SK-N-SH (cell line): ENCODE data around the gene PHAF1. TPM values are rescaled to one million over a fixed set of nuclear protein-coding genes. Genes with fewer than 3 reads are reported as not detected.
A peak's percentile ranks its signal among the peaks of the same experiment; 100 is the strongest.

Experiments
- CTCF ChIA-PET: fragments of 300-600, 350-600 bp; formaldehyde crosslinking; extraction: SDS; loops from one replicate; lab custom pipeline; 2021; lab: Yijun Ruan, JAX
- POLR2A ChIA-PET: fragments of 350-600 bp; sonication (Branson Sonifier 250); formaldehyde crosslinking; extraction: SDS; loops from one replicate; lab custom pipeline; 2020; ENCODE audit warnings: antibody characterized with exemption, inconsistent platforms; lab: Yijun Ruan, JAX
- DNase-seq: peaks from one replicate; pipeline ENCODE4 v3.0.0; 2012
- H2AFZ ChIP-seq: fragments of 200-600 bp; sonication (generic); 2 replicates; pipeline ENCODE4 v1.8.1; 2016; ENCODE audit warnings: antibody characterized with exemption, mild to moderate bottlenecking, low read depth
- H3F3A ChIP-seq: fragments of 200-600 bp; sonication (generic); replicated peaks from 2 replicates; pipeline ENCODE3; 2016; ENCODE audit warnings: antibody characterized with exemption, mild to moderate bottlenecking; ENCODE audit not compliant: insufficient read depth
- H3K27ac ChIP-seq, 2 experiments: fragments of 200-500 bp in 1 of 2; fragments of 200-600 bp in 1 of 2; sonication (Bioruptor generic) in 1 of 2; sonication (generic), shearing (Covaris generic) in 1 of 2; 2 replicates each; pipeline versions ENCODE4 v1.5.1 to v1.6.1; 2014 to 2016; ENCODE audit warnings: low read depth in 2 of 2, inconsistent platforms in 1 of 2, low read length in 1 of 2, mild to moderate bottlenecking in 1 of 2, mixed read lengths in 1 of 2
- H3K27me3 ChIP-seq: fragments of 200-600 bp; sonication (generic), shearing (Covaris generic); 2 replicates; pipeline ENCODE4 v1.6.1; 2016; ENCODE audit warnings: mixed run types; ENCODE audit not compliant: insufficient read depth
- H3K36me3 ChIP-seq, 2 experiments: fragments of 200-500 bp in 1 of 2; fragments of 200-600 bp in 1 of 2; sonication (Bioruptor generic) in 1 of 2; sonication (generic) in 1 of 2; replicated peaks in 1 of 2; 2 replicates each; pipeline versions ENCODE3 to v1.5.1; 2014 to 2016; ENCODE audit warnings: low read length in 1 of 2, mild to moderate bottlenecking in 1 of 2; ENCODE audit not compliant: insufficient read depth in 2 of 2, control insufficient read depth in 1 of 2
- H3K4me1 ChIP-seq, 2 experiments: fragments of 200-500 bp in 1 of 2; fragments of 200-600 bp in 1 of 2; sonication (Bioruptor generic) in 1 of 2; sonication (generic), shearing (Covaris generic) in 1 of 2; 2 replicates each; pipeline versions ENCODE4 v1.5.1 to v1.6.1; 2014 to 2016; ENCODE audit warnings: low read depth in 1 of 2, low read length in 1 of 2, mixed run types in 1 of 2; ENCODE audit not compliant: insufficient read depth in 2 of 2, control insufficient read depth in 1 of 2
- H3K4me2 ChIP-seq: fragments of 200-600 bp; sonication (generic), shearing (Covaris generic); 2 replicates; pipeline ENCODE4 v1.6.1; 2017; ENCODE audit warnings: mixed run types
- H3K4me3 ChIP-seq, 2 experiments: fragments of 200-500 bp in 1 of 2; fragments of 200-600 bp in 1 of 2; sonication (Bioruptor generic) in 1 of 2; sonication (generic), shearing (Covaris generic) in 1 of 2; 2 replicates each; pipeline versions ENCODE4 v1.5.1 to v1.8.1; 2014 to 2016; ENCODE audit warnings: low read depth in 2 of 2, inconsistent platforms in 1 of 2, low read length in 1 of 2, mild to moderate bottlenecking in 1 of 2, mixed read lengths in 1 of 2, moderate library complexity in 1 of 2
- H3K79me2 ChIP-seq: fragments of 200-600 bp; sonication (generic); 2 replicates; pipeline ENCODE4 v1.8.1; 2017; ENCODE audit warnings: mild to moderate bottlenecking; ENCODE audit not compliant: insufficient read depth
- H3K9ac ChIP-seq: fragments of 200-600 bp; sonication (generic); 2 replicates; pipeline ENCODE4 v1.6.1; 2017; ENCODE audit warnings: mixed run types
- H3K9me2 ChIP-seq: fragments of 200-600 bp; sonication (generic); 2 replicates; pipeline ENCODE4 v1.6.1; 2017; ENCODE audit warnings: mixed run types
- H3K9me3 ChIP-seq: fragments of 200-600 bp; sonication (generic); 2 replicates; pipeline ENCODE4 v1.6.1; 2017; ENCODE audit warnings: mixed run types, mild to moderate bottlenecking, moderate library complexity
- H4K20me1 ChIP-seq: fragments of 200-600 bp; sonication (generic); 2 replicates; pipeline ENCODE4 v1.6.1; 2017; ENCODE audit warnings: mild to moderate bottlenecking, mixed run types; ENCODE audit not compliant: insufficient read depth
- CHD2 ChIP-seq: fragments of 150-350 bp; IDR thresholded peaks from 2 replicates; pipeline ENCODE4 v1.6.1; 2018; ENCODE audit warnings: low read length; ENCODE audit not compliant: partially characterized antibody
- ELF1 ChIP-seq: IDR thresholded peaks from 2 replicates; pipeline ENCODE4 v1.4.0; 2012
- EP300 ChIP-seq, 2 experiments: IDR thresholded peaks; 2 replicates each; pipeline versions ENCODE4 v1.4.0 to v1.6.1; 2012; ENCODE audit warnings: borderline replicate concordance in 1 of 2, low read depth in 1 of 2, low read length in 1 of 2
- EZH2phosphoT487 ChIP-seq: fragments of 200-600 bp; sonication (generic); IDR thresholded peaks from 2 replicates; pipeline ENCODE4 v1.6.1; 2017; ENCODE audit warnings: low read depth, mixed run types, mild to moderate bottlenecking, antibody characterized with exemption, moderate library complexity, borderline replicate concordance
- GATA2 ChIP-seq: sonication (generic); formaldehyde crosslinking; IDR thresholded peaks from 2 replicates; pipeline ENCODE4 v1.5.0; 2020; ENCODE audit warnings: mild to moderate bottlenecking, missing genetic modification reagents
- JUND ChIP-seq: IDR thresholded peaks from 2 replicates; pipeline ENCODE4 v1.4.0; 2012
- MXI1 ChIP-seq: IDR thresholded peaks from 2 replicates; pipeline ENCODE4 v1.6.1; 2012; ENCODE audit warnings: mild to moderate bottlenecking, low read depth, low read length, improper control_type of control experiment
- NRF1 ChIP-seq: IDR thresholded peaks from 2 replicates; pipeline ENCODE4 v1.6.1; 2012; ENCODE audit warnings: low read depth, mild to moderate bottlenecking, low read length
- RXRA ChIP-seq: IDR thresholded peaks from 2 replicates; pipeline ENCODE4 v1.4.0; 2012; ENCODE audit warnings: low read depth, mild to moderate bottlenecking, borderline replicate concordance
- SMC3 ChIP-seq: IDR thresholded peaks from 2 replicates; pipeline ENCODE4 v1.6.1; 2012; ENCODE audit warnings: low read depth, low read length, improper control_type of control experiment
- TAF1 ChIP-seq: IDR thresholded peaks from 2 replicates; pipeline ENCODE4 v1.6.1; 2012; ENCODE audit warnings: low read depth, mild to moderate bottlenecking, low read length, moderate library complexity, borderline replicate concordance
- TEAD4 ChIP-seq: IDR thresholded peaks from 2 replicates; pipeline ENCODE4 v1.4.0; 2012; ENCODE audit warnings: mild to moderate bottlenecking, borderline replicate concordance; ENCODE audit not compliant: insufficient read depth
- YY1 ChIP-seq: IDR thresholded peaks from 2 replicates; pipeline ENCODE4 v1.4.0; 2012; ENCODE audit warnings: low read depth, mild to moderate bottlenecking
- WGBS: methylation state at CpG from one replicate; pipeline ENCODE4 v1.1.6; 2017; ENCODE audit warnings: low lambda C conversion rate; 5-methylcytosine and 5-hydroxymethylcytosine counted together
- polyA plus RNA-seq, 3 experiments: library from polyadenylated mRNA; depleted of rRNA; stranded (reverse); fragments of >200 nt; gene quantifications; 2 replicates each; pipeline ENCODE4 v1.2.3, GENCODE V29; 2012
- TF ChIP-seq, protein P1 (sequence below): IDR thresholded peaks from 2 replicates; pipeline ENCODE4; 2012
- TF ChIP-seq, protein P2 (sequence below): fragments of 200-600 bp; sonication (generic); IDR thresholded peaks from 2 replicates; pipeline ENCODE4 v1.6.1; 2017; ENCODE audit warnings: antibody characterized with exemption, mild to moderate bottlenecking, moderate library complexity
- TF ChIP-seq, protein P3 (sequence below): IDR thresholded peaks from 2 replicates; pipeline ENCODE4 v1.4.0; 2012; ENCODE audit warnings: low read depth, borderline replicate concordance
- TF ChIP-seq, protein P4 (sequence below): IDR thresholded peaks from 2 replicates; pipeline ENCODE4 v1.6.1; 2012; ENCODE audit warnings: mild to moderate bottlenecking, low read depth, low read length, moderate library complexity
- TF ChIP-seq, protein P5 (sequence below): IDR thresholded peaks from 2 replicates; pipeline ENCODE4 v1.4.0; 2012; ENCODE audit warnings: low read depth, borderline replicate concordance
- TF ChIP-seq, protein P6 (sequence below): fragments of 150-350 bp; IDR thresholded peaks from 2 replicates; pipeline ENCODE4 v1.6.1; 2016; ENCODE audit warnings: mild to moderate bottlenecking, low read depth, low read length

PHAF1 gene
- polyA plus RNA-seq, 1 of the 3 experiments (the other 2 are of a cell fraction) = 17.3 TPM

DNA sequence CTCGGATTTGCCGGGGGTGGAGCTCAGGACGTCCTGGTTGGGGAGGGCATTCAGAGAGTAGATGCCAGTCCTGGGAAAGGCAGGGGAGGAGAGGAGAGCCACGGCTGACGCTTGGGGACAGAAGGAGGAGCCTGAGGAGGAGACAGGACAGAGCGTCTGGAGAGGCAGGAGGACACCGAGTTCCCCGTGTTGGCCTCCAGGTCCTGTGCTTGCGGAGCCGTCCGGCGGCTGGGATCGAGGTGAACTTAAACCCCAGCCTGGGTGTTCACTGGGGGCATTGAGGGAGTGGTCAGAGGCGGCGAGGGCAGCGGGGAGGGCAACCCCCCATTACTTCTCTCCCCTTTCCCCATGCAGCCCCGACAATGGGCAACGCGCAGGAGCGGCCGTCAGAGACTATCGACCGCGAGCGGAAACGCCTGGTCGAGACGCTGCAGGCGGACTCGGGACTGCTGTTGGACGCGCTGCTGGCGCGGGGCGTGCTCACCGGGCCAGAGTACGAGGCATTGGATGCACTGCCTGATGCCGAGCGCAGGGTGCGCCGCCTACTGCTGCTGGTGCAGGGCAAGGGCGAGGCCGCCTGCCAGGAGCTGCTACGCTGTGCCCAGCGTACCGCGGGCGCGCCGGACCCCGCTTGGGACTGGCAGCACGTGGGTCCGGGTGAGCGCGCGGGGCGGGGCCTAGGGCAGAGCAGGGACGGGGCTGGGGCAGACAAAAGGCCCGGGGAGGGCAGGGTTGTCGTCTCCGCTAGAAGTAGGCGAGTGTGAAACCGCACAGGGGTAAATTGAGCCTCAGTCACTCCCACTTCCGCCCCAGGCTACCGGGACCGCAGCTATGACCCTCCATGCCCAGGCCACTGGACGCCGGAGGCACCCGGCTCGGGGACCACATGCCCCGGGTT lies 64.3 kb downstream of the PHAF1 start:
- Histone ChIP-seq H3K27ac (peak overlapping the region; percentile 67 to 86), H2AFZ (no peak overlapping the region; the same call in 1 of the 2 replicates), H3F3A (peaks cover 39% of the 10 kb centered on the region), H3K27me3 (no peaks in the 10 kb centered on the region), H3K9ac (peak overlapping the region; percentile 48), H3K4me2 (peak overlapping the region; percentile 86), H3K9me3 (no peaks in the 10 kb centered on the region), H3K79me2 (peaks cover 19% of the 10 kb centered on the region; the same call in 1 of the 2 replicates), H3K9me2 (no peaks in the 10 kb centered on the region), H3K4me3 (peak overlapping the region; percentile 45 to 60), H3K4me1 (peaks cover 39 to 60% of the 10 kb centered on the region in 2 experiments; a peak in 3 of 4 replicates), H3K36me3 (peaks cover 6 to 8% of the 10 kb centered on the region in 2 experiments), H4K20me1 (peaks cover 10% of the 10 kb centered on the region)
- WGBS = 6% methylated on average over 21 of the region's 71 CpGs
- POLR2A ChIA-PET = interaction anchor here (0.6 to 3.8 kb wide), 10 partner anchors 9 to 160 kb away, joined by 3 to 37 read pairs (median 6); partner anchors contain the start of genes B3GNT9, HSF4, MATCAP1 and TMEM208
- DNase-seq = peak; percentile 90
- CTCF ChIA-PET = interaction anchor here (0.6 to 5.1 kb wide), 12 partner anchors 10 to 221 kb away, joined by 3 to 26 read pairs (median 4); partner anchors contain the start of genes FBXL8, MATCAP1, TMEM208 and TRADD
- peak; percentile 48; the same call in 1 of the 2 replicates for TF ChIP-seq TAF1
- no peak for TF ChIP-seq YY1
- TF ChIP-seq RXRA = no peak
- TF ChIP-seq EZH2phosphoT487 = no peak
- TF ChIP-seq, protein P1, sequence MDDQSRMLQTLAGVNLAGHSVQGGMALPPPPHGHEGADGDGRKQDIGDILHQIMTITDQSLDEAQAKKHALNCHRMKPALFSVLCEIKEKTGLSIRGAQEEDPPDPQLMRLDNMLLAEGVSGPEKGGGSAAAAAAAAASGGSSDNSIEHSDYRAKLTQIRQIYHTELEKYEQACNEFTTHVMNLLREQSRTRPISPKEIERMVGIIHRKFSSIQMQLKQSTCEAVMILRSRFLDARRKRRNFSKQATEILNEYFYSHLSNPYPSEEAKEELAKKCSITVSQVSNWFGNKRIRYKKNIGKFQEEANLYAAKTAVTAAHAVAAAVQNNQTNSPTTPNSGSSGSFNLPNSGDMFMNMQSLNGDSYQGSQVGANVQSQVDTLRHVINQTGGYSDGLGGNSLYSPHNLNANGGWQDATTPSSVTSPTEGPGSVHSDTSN = no peak; the same call in none of the 2 replicates
- no peak for TF ChIP-seq JUND
- TF ChIP-seq EP300 (IDR thresholded peaks at IDR 0.05; ENCODE audit: borderline replicate concordance in 1 of 2, low read depth in 1 of 2, low read length in 1 of 2) = no peak
- TF ChIP-seq, protein P2, sequence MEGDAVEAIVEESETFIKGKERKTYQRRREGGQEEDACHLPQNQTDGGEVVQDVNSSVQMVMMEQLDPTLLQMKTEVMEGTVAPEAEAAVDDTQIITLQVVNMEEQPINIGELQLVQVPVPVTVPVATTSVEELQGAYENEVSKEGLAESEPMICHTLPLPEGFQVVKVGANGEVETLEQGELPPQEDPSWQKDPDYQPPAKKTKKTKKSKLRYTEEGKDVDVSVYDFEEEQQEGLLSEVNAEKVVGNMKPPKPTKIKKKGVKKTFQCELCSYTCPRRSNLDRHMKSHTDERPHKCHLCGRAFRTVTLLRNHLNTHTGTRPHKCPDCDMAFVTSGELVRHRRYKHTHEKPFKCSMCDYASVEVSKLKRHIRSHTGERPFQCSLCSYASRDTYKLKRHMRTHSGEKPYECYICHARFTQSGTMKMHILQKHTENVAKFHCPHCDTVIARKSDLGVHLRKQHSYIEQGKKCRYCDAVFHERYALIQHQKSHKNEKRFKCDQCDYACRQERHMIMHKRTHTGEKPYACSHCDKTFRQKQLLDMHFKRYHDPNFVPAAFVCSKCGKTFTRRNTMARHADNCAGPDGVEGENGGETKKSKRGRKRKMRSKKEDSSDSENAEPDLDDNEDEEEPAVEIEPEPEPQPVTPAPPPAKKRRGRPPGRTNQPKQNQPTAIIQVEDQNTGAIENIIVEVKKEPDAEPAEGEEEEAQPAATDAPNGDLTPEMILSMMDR = no peak; the same call in 1 of the 2 replicates
- no peak for TF ChIP-seq SMC3
- TF ChIP-seq, protein P3, sequence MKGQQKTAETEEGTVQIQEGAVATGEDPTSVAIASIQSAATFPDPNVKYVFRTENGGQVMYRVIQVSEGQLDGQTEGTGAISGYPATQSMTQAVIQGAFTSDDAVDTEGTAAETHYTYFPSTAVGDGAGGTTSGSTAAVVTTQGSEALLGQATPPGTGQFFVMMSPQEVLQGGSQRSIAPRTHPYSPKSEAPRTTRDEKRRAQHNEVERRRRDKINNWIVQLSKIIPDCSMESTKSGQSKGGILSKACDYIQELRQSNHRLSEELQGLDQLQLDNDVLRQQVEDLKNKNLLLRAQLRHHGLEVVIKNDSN = peak; percentile 80
- TF ChIP-seq CHD2 = peak; percentile 32
- no peak; the same call in 1 of the 2 replicates for TF ChIP-seq NRF1
- TF ChIP-seq TEAD4 = no peak
- TF ChIP-seq GATA2 (CRISPR knock-in tag) = peak; percentile 7; the same call in 1 of the 2 replicates
- TF ChIP-seq ELF1 = no peak
- TF ChIP-seq, protein P4, sequence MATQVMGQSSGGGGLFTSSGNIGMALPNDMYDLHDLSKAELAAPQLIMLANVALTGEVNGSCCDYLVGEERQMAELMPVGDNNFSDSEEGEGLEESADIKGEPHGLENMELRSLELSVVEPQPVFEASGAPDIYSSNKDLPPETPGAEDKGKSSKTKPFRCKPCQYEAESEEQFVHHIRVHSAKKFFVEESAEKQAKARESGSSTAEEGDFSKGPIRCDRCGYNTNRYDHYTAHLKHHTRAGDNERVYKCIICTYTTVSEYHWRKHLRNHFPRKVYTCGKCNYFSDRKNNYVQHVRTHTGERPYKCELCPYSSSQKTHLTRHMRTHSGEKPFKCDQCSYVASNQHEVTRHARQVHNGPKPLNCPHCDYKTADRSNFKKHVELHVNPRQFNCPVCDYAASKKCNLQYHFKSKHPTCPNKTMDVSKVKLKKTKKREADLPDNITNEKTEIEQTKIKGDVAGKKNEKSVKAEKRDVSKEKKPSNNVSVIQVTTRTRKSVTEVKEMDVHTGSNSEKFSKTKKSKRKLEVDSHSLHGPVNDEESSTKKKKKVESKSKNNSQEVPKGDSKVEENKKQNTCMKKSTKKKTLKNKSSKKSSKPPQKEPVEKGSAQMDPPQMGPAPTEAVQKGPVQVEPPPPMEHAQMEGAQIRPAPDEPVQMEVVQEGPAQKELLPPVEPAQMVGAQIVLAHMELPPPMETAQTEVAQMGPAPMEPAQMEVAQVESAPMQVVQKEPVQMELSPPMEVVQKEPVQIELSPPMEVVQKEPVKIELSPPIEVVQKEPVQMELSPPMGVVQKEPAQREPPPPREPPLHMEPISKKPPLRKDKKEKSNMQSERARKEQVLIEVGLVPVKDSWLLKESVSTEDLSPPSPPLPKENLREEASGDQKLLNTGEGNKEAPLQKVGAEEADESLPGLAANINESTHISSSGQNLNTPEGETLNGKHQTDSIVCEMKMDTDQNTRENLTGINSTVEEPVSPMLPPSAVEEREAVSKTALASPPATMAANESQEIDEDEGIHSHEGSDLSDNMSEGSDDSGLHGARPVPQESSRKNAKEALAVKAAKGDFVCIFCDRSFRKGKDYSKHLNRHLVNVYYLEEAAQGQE = 0 out of 2 replicates have a peak, but pooled peaks have one; percentile 12
- TF ChIP-seq, protein P5, sequence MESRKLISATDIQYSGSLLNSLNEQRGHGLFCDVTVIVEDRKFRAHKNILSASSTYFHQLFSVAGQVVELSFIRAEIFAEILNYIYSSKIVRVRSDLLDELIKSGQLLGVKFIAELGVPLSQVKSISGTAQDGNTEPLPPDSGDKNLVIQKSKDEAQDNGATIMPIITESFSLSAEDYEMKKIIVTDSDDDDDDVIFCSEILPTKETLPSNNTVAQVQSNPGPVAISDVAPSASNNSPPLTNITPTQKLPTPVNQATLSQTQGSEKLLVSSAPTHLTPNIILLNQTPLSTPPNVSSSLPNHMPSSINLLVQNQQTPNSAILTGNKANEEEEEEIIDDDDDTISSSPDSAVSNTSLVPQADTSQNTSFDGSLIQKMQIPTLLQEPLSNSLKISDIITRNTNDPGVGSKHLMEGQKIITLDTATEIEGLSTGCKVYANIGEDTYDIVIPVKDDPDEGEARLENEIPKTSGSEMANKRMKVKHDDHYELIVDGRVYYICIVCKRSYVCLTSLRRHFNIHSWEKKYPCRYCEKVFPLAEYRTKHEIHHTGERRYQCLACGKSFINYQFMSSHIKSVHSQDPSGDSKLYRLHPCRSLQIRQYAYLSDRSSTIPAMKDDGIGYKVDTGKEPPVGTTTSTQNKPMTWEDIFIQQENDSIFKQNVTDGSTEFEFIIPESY = no peak
- TF ChIP-seq MXI1 = peak; percentile 90
- TF ChIP-seq, protein P6, sequence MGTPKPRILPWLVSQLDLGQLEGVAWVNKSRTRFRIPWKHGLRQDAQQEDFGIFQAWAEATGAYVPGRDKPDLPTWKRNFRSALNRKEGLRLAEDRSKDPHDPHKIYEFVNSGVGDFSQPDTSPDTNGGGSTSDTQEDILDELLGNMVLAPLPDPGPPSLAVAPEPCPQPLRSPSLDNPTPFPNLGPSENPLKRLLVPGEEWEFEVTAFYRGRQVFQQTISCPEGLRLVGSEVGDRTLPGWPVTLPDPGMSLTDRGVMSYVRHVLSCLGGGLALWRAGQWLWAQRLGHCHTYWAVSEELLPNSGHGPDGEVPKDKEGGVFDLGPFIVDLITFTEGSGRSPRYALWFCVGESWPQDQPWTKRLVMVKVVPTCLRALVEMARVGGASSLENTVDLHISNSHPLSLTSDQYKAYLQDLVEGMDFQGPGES = no peak
